Activated T-cell treated with anti-CD3 and anti-CD28 coated beads, Interleukin-2, amount 50 U/mL, for 48 hours (primary cell): Measurements from ENCODE around the gene SH3GLB2.
A peak's percentile ranks its signal among the peaks of the same experiment; 100 is the strongest.
"Not testable (repeated sequence)": the region's sequence is repeated elsewhere in the genome, so short reads cannot be mapped to it uniquely, and the experiment has no call there.

Experiments
- DNase-seq, 2 experiments: peaks; one replicate each; pipeline ENCODE4 v3.0.0-alpha.2; 2020

Gene SH3GLB2

GRCh38 chr9:129053020-129053419 is 24.9 kb upstream of the SH3GLB2 start:
- no peak for DNase-seq

DNA sequence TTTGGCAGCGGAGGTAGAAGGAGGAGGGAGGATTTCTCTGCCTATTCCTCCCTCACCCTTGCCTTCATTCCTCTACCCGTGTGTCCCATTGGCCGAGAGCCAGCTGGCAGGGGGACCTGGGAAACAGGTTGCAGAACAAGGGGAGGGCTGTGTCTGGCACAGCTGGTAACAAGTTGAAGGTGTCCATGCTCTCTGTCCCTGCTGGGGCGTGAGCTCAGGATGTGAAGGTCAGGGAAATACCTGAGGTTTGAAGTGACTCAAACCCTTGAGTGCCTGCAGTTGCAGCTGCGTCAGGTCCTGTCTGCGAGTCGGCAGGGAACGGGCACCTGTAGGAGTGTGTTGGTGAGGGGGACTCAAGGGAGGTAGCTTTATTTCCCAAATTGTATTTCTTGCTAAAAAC is 24.5 kb upstream of the SH3GLB2 start:
- no peak for DNase-seq

- no peak for DNase-seq
Observed at GRCh38 chr9:129042016-129042415, 13.9 kb upstream of the SH3GLB2 start.

DNA sequence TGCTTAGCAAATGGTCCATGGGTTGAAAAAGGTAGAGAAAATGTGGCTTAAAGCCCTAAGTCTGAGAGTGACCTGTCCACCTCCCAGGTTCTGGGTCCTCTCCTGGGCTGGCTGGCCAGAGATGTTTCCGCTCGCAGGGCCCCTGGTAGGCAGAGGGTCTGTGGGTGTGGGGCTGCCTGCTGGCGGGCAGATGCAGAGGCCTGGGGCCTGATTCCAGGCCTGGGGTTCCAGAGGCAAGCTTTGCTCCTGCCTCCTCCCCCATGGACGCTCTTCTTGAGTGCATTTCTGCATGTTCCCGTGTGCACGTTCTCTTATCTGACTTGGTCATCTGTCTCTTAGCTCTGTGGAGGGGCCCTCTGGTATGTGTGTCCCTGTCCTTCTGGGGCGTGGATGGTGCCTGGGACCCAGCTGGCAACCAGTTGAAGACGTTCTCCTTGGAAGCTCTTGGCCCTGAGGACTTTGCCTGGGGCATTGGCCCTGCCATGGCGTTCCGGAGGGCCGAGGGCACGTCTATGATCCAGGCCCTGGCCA is 12.0 kb upstream of the SH3GLB2 start:
- DNase-seq: no peak

DNA sequence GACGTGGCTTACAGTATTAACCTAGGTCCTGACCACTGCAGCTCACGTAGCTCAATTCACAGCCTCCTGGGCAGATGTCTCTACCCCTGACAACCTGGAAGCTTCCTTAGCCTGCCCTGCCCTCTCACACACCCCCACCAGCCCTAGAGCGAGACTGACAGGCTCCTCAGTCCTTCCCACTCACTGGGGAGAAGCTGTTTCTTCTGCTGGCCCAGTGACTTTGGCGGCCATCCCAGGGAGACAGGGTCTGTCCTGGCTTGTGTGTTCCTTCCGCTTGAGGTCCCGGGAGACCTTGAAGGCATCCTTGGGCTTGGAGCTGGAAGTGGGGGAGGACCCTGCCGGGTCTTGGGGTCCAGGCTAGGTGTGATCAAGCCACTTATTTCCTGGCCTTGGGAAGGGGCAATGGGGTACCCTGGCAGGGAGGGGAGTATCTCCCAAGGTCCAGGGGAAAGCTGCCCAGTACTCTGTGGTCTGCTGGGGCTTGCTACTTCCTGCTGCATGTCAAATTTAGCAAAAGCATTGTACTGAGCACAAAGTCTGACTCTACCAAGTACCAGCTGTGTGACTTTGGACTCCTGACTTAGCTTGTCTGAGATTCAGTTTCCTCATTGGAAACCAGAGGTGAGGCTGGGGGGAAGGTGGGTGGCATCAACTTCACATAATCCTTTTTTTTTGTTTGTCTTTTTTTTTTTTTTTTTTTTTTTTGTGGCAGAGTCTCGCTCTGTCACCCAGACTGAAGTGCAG is 10.2 kb upstream of the SH3GLB2 start:
- DNase-seq: no peak

DNA sequence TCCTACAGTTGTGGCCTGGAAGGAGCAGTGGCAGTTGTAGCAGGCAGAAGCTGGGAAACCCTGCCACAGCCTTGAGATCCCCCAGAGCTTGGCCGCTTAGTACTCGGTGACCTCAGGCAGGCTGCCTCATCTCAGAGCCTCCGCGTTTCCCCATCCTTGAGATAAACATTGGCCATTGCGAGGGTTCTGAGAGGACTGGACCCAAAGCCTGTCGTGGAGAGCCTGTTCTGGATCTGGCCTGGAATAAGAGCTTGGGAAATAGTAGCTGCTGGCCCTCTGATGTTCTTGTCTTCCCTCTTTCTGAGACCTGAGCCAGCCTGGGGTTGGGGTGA is 9.6 kb upstream of the SH3GLB2 start:
- no peak for DNase-seq

- peak in 1 of 2 experiments; percentile 27 for DNase-seq
Observed at GRCh38 chr9:129036923-129037766, 9.0 kb upstream of the SH3GLB2 start.

- peak; percentile 94 for DNase-seq
Observed at GRCh38 chr9:129036241-129036922, 8.3 kb upstream of the SH3GLB2 start, which contains the start of gene MIGA2. MIGA2 (plus strand) TSS chr9:129036626; CDS start chr9:129040595, 3,969 bp downstream.

DNA sequence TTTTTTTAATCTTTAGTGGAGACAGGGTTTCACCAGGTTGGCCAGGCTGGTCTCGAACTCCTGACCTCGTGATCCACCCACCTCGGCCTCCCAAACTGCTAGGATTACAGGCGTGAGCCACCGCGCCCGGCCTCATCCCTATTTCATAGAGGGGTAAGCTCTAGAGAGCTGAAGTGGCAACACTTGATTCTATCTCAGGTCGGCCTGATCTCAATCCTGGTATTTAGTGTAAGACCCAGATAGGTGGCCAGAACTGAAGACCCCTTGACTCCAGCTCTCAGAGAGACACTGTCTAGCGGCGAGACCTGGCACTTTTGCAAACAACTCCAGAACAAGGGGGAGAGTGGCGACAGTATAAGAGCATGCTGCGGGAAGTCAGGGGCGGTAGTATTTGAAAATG is 7.7 kb upstream of the SH3GLB2 start:
- not testable (repeated sequence) for DNase-seq

GRCh38 chr9:129033216-129033615 is 5.1 kb upstream of the SH3GLB2 start:
- DNase-seq: no peak

DNA sequence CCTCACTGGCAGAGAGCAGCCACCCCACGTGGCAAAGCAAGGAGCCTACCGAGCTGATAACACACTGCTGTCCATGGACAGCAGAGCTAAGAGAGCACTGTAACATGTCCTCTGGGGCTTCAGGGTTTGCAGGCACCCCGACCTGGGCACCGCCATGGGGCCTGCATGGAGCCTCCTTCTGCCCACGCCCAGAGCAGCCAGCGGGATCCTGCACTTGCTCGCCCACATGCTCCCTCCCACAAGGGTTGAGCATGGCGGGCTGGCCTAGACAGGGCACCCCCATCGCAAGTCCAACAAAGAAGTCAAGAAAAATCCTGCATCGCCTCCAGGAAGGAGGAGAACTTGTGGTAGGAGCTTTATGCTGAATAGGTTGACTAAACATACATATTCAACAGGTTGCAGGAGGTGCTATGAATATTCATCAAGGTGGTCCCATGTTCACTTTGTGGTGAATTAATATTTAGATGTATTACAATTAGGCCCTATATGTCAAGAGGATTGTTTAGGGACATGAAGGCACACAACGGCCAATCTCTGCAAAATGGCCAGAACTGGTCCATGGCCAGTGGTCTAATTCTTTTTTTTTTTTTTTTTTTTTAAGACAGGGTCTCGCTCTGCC is 4.5 kb upstream of the SH3GLB2 start:
- DNase-seq: no peak

DNA sequence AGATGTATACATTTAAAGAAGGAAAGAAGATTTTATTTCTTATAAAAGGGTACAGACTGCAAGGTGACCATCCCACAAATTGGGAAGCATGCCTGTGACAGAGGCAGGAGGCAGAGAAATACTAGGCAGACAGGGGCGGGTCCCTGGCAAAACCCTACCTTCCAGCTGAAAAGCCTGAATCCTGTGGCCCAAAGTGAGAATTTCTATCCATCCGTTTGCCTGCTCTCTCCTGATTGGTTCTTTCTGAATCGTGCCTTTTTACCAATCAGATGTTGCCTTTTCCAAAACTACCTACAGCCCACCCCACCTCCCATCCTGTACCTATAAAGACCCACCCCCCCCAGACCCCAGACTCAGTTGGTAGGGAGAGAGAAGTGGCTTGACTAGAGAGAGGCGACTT is 3.4 kb upstream of the SH3GLB2 start:
- DNase-seq: no peak

- DNase-seq: no peak
Observed at GRCh38 chr9:129030191-129030590, 2.1 kb upstream of the SH3GLB2 start.

- DNase-seq: no peak
Observed at GRCh38 chr9:129027685-129028191, 393 bp downstream of the SH3GLB2 start.

- DNase-seq: no peak
Observed at GRCh38 chr9:129027224-129027684, 877 bp downstream of the SH3GLB2 start.

DNA sequence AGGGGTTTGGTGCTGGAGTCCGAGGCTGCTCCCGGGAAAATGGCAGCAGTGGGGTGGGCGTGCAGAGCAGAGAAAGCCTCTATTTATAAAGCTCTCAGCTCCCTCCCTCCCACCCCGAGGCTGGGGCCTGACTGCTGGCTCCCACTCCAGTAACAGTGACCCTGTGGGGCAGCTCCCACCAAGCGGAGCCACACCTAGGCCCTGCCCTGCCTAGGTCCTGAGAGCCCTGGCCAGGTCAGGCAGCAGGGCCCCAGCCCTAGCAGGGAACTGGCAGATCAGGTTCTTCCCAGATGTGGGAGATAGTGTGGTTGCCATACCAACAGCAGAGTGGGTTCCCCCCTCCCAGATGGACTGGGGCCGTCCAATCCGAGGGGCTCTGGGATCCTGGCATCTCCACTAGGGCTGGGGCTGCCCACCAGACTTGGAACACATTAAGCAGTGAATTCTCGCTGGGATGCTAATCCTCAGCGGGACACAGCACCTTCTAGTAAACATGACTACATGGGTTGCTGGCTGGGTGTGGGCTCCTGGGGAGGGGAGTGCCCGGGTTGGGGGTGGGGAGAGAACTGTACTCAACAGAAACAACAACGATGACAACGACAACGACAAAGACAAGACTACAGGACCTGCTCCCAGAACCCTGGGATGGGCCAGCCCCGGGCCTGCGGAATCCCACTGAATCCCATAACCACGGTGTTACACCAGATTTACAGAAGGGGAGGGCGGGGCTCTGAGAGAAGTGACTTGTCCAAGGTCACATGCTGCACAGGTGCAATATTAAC is 1.5 kb downstream of the SH3GLB2 start:
- no peak for DNase-seq

- no peak for DNase-seq
Observed at GRCh38 chr9:129023908-129024233, 4.3 kb downstream of the SH3GLB2 start.

- DNase-seq: no peak
Observed at GRCh38 chr9:129023036-129023907, 4.9 kb downstream of the SH3GLB2 start.

DNA sequence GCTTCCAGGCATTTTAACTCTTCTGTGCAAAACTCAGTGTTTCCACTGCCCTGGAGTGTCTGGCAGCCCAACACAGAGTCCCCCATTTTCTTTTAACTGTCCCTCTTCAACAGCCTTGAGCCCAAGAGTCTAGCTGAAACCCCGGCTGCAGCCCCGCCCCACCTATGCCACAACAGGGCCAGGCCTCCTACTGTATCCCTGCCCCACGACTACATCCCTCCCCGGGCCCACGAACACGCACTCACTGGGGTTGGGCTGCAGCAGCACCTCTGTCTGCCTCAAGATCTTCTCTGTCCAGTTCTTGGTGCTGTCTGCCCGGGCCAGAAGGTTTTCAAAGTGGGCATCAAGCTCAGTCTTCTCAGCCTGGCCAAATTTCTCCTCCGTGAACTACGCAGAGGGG is 6.1 kb downstream of the SH3GLB2 start:
- no peak for DNase-seq

DNA sequence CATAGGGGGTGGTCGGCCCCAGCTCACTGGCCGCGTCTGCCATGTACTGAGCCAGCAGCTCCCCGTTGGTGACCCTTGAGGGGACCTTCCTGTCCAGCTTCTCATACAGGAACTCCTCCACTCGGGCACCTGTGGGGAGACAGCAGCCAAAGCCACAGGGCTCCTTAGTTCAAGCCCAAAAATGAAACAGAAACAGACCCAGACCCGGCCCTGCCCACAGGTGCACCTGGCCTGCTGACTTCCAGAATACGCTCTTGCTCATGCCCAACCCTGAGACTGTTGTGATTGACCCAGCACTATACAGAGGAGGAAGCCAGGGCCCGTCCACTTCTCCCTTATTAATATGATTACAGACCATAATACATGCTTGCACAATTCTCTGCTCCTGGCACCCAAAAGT is 7.0 kb downstream of the SH3GLB2 start:
- DNase-seq: no peak

DNA sequence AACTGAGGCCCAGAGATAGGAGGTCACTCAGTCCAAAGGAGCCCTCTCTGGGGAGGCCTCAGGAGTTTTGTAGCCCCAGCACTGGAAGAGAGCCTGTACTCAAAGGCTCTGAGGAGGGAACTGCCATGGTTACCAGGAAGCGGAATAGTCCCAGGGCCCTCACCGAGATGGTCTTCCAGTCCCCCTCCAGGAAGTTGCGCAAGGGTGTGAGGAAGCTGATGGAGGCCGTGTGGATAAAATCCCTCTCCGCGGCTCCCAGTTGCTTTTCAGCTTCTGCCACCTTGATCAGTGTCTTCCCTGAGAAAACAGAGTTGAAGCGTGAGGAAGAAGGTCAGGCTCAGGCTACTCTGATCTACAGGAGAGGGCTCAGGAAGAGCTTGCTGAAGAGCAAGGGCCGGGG is 13.5 kb downstream of the SH3GLB2 start:
- DNase-seq: no peak
